GM23338 (cell line): ENCODE data around the gene CPM. TPM values are rescaled to one million over a fixed set of nuclear protein-coding genes. Genes with fewer than 3 reads are reported as not detected.
A peak's percentile ranks its signal among the peaks of the same experiment; 100 is the strongest.
"Not testable (repeated sequence)": the region's sequence is repeated elsewhere in the genome, so short reads cannot be mapped to it uniquely, and the experiment has no call there.

Experiments
- ATAC-seq: fragments of 200-7000 bp; cut with Tn5 transposase; 3 replicates; pipeline ENCODE4 v1.9.1; 2020
- DNase-seq: peaks from one replicate; pipeline ENCODE4 v3.0.0-alpha.2; 2015; ENCODE audit warnings: low spot score
- H2AFZ ChIP-seq: fragments of 200-600 bp; sonication (generic); 2 replicates; pipeline ENCODE4 v1.8.0; 2016; ENCODE audit warnings: antibody characterized with exemption, mild to moderate bottlenecking, moderate library complexity
- H3F3A ChIP-seq: fragments of 200-600 bp; sonication (generic); replicated peaks from 2 replicates; pipeline ENCODE4 v1.8.0; 2017; ENCODE audit warnings: antibody characterized with exemption, mixed run types, low read depth
- H3K27ac ChIP-seq: fragments of 200-600 bp; sonication (generic); 2 replicates; pipeline ENCODE4 v1.6.1; 2016; ENCODE audit warnings: low read depth
- H3K27me3 ChIP-seq: fragments of 200-600 bp; sonication (generic); 2 replicates; pipeline ENCODE4 v1.8.0; 2016; ENCODE audit warnings: mild to moderate bottlenecking, mixed run types, moderate library complexity; ENCODE audit not compliant: insufficient read depth
- H3K36me3 ChIP-seq: fragments of 200-600 bp; sonication (generic); 2 replicates; pipeline ENCODE4 v1.8.0; 2016; ENCODE audit warnings: mild to moderate bottlenecking; ENCODE audit not compliant: insufficient read depth
- H3K4me1 ChIP-seq: fragments of 200-600 bp; sonication (generic); 2 replicates; pipeline ENCODE4 v1.8.0; 2016; ENCODE audit warnings: mild to moderate bottlenecking, moderate library complexity; ENCODE audit not compliant: insufficient read depth
- H3K4me2 ChIP-seq: fragments of 200-600 bp; sonication (generic); 2 replicates; pipeline ENCODE4 v1.7.1; 2017; ENCODE audit warnings: mixed run types
- H3K4me3 ChIP-seq: fragments of 200-600 bp; sonication (generic); 2 replicates; pipeline ENCODE4 v1.6.1; 2016; ENCODE audit warnings: mixed run types
- H3K79me2 ChIP-seq: fragments of 200-600 bp; sonication (generic); replicated peaks from 2 replicates; pipeline ENCODE4 v1.8.0; 2017; ENCODE audit warnings: mild to moderate bottlenecking; ENCODE audit not compliant: insufficient read depth
- H3K9me2 ChIP-seq: fragments of 200-600 bp; sonication (generic); 2 replicates; pipeline ENCODE4 v1.8.0; 2017; ENCODE audit not compliant: insufficient read depth
- H4K20me1 ChIP-seq: fragments of 200-600 bp; sonication (generic); replicated peaks from 2 replicates; pipeline ENCODE4 v1.8.0; 2017; ENCODE audit warnings: mild to moderate bottlenecking; ENCODE audit not compliant: insufficient read depth
- H3K27ac Mint-ChIP-seq: 2 replicates; pipeline ENCODE4 v1.8.0; 2020; ENCODE audit warnings: inconsistent platforms, mild to moderate bottlenecking, moderate library complexity, mixed read lengths
- H3K27me3 Mint-ChIP-seq: 3 replicates; pipeline ENCODE4 v1.8.0; 2022; ENCODE audit warnings: low read depth, mild to moderate bottlenecking, moderate library complexity, mixed read lengths, inconsistent platforms; ENCODE audit not compliant: insufficient read depth, poor library complexity
- H3K36me3 Mint-ChIP-seq: 3 replicates; pipeline ENCODE4 v1.8.0; 2021; ENCODE audit warnings: low read depth, mild to moderate bottlenecking, inconsistent platforms, moderate library complexity, mixed read lengths
- H3K4me1 Mint-ChIP-seq: 3 replicates; pipeline ENCODE4 v1.8.0; 2020; ENCODE audit warnings: mild to moderate bottlenecking, inconsistent platforms, mixed read lengths
- H3K4me3 Mint-ChIP-seq: 3 replicates; pipeline ENCODE4 v1.8.0; 2021; ENCODE audit warnings: moderate library complexity, mild to moderate bottlenecking, inconsistent platforms, mixed read lengths
- H3K9me3 Mint-ChIP-seq: 3 replicates; pipeline ENCODE4 v1.8.0; 2020; ENCODE audit warnings: moderate library complexity, mild to moderate bottlenecking, inconsistent platforms, mixed read lengths
- ZNF331 ChIP-seq: fragments of 250-450 bp; sonication (Bioruptor Pico); IDR thresholded peaks from 2 replicates; pipeline ENCODE4 v1.5.0; 2020; ENCODE audit warnings: low read depth, mild to moderate bottlenecking, moderate library complexity
- polyA plus RNA-seq: library from polyadenylated mRNA; unstranded; fragments of >200 nt; fragmentation: Nextera tagmentation; extraction: Ambion mirVana; gene quantifications from 2 replicates; pipeline ENCODE4 v1.2.1, GENCODE V29; 2016
- total RNA-seq: library from RNA; depleted of rRNA; stranded (reverse); fragments of >200 nt; shearing (Covaris generic); gene quantifications from 2 replicates; pipeline ENCODE4 v1.2.3, GENCODE V29; 2014
- TF ChIP-seq, protein P1 (sequence below): IDR thresholded peaks from 2 replicates; pipeline ENCODE4 v1.6.1; 2016; ENCODE audit warnings: antibody characterized with exemption

CPM gene
- total and polyA plus RNA-seq, 2 experiments from 2014 or later = 0.37 to 5.8 TPM

DNA sequence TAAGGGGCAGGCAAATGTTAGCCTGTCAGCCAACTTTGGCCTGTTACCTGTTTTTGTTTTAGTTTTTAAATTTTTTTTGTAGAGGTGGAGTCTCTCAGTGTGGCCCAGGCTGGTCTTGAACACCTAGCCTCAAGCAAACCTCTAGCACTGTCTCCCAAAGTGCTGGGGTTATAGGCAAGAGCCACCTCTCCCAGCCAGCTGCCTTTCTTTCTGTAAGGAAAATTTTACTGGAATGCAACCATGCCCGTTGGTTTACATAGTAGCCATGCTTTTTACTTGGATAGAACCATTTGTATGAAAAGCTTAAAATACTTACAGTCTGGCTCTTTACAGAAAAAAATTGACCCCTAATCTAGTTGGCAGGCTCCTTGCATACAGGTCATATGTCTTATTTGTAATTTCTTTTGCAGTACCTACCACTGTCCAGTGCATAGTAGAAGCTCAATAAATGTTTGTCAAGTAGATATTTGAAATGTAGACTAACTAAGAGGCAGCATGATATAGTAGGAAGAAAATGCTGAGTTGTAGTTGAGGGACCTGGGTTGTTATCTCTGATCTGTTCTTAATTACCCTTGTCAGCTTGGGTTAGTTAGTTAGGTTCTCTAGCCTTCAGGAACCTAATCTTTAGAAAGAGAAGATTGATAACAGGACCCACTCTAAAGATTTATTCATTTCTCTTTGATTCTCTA is 120.3 kb downstream of the CPM start:
- Mint-ChIP-seq H3K36me3 (peaks cover 81% of the 10 kb centered on the region), H3K4me3 (no peak overlapping the region; the same call in 2 of the 3 replicates)
- no peak overlapping the region for H3K4me2 ChIP-seq

DNA sequence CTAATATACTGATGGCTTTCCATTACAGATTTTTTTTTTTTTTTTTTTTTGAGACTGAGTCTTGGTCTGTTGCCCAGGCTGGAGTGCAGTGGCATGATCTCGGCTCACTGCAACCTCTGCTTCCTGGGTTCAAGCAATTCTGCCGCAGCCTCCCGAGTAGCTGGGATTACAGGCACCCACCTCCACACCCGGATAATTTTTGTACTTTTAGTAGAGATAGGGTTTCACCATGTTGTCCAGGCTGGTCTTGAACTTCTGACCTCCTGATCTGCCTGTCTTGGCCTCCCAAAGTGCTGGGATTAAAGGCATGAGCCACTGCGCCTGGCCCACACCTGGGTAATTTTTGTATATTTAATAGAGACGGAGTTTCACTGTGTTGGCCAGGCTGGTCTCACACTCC is 121.4 kb downstream of the CPM start:
- not testable (repeated sequence) for H2AFZ ChIP-seq, H3K9me2 ChIP-seq, H3K27me3 ChIP-seq, H3K4me1 ChIP-seq, H3K27ac ChIP-seq, H3K9me3 Mint-ChIP-seq, ATAC-seq, H3K4me1 Mint-ChIP-seq, H3K27ac Mint-ChIP-seq, DNase-seq
- Mint-ChIP-seq H3K36me3 (peaks cover 72% of the 10 kb centered on the region), H3K27me3 (peaks cover 14% of the 10 kb centered on the region), H3K4me3 (peak overlapping the region; percentile 60; the same call in 1 of the 3 replicates)
- peaks cover 54% of the 10 kb centered on the region for H3K36me3 ChIP-seq
- peaks cover 76% of the 10 kb centered on the region for H3K79me2 ChIP-seq
- peaks cover 31% of the 10 kb centered on the region for H4K20me1 ChIP-seq
- peak overlapping the region; percentile 71 for H3K4me3 ChIP-seq
- peaks cover 15% of the 10 kb centered on the region; the same call in 1 of the 2 replicates for H3F3A ChIP-seq
- 0 out of 2 replicates have a peak overlapping the region, but pooled peaks have one; percentile 63 for H3K4me2 ChIP-seq

More for the DNA sequence above, 120.3 kb downstream of the CPM start:
- Histone ChIP-seq H3K4me3 (no peak overlapping the region), H3K79me2 (peaks cover 81% of the 10 kb centered on the region), H3K4me1 (no peaks in the 10 kb centered on the region; the same call in 1 of the 2 replicates), H4K20me1 (peaks cover 40% of the 10 kb centered on the region), H3K9me2 (no peaks in the 10 kb centered on the region), H2AFZ (no peak overlapping the region), H3K36me3 (peaks cover 63% of the 10 kb centered on the region), H3K27me3 (no peaks in the 10 kb centered on the region), H3F3A (0 out of 2 replicates have a peak, but pooled peaks cover 7% of the 10 kb centered on the region), H3K27ac (peak overlapping the region; percentile 35; the same call in 1 of the 2 replicates)
- Mint-ChIP-seq H3K9me3 (no peaks in the 10 kb centered on the region), H3K27ac (no peak overlapping the region), H3K4me1 (peaks cover 2% of the 10 kb centered on the region), H3K27me3 (peaks cover 10% of the 10 kb centered on the region)
- TF ChIP-seq ZNF331 (CRISPR knock-in tag) = no peak
- TF ChIP-seq, protein P1, sequence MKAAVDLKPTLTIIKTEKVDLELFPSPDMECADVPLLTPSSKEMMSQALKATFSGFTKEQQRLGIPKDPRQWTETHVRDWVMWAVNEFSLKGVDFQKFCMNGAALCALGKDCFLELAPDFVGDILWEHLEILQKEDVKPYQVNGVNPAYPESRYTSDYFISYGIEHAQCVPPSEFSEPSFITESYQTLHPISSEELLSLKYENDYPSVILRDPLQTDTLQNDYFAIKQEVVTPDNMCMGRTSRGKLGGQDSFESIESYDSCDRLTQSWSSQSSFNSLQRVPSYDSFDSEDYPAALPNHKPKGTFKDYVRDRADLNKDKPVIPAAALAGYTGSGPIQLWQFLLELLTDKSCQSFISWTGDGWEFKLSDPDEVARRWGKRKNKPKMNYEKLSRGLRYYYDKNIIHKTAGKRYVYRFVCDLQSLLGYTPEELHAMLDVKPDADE = no peak
- ATAC-seq (no peak), DNase-seq (no peak)

DNA sequence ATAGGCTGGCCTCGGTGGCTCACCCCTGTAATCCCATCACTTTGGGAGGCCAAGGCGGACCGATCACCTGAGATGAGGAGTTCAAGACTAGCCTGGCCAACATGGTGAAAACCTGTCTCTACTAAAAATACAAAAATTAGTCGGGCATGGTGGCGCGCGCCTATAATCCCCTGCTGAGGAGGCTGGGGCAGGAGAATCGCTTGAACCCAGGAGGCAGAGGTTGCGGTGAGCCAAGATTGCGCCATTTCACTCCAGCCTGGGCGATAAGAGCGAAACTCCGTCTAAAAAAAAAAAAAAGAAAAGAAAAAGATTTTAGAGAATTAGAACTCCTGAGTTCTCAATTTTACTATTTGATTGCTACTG is 123.0 kb downstream of the CPM start:
- H3K36me3 ChIP-seq = peaks cover 39% of the 10 kb centered on the region
- Mint-ChIP-seq H3K27me3 (peaks cover 14% of the 10 kb centered on the region), H3K4me3 (peak overlapping the region; percentile 97), H3K36me3 (peaks cover 59% of the 10 kb centered on the region), H3K4me1 (peaks cover 19% of the 10 kb centered on the region)
- H3K79me2 ChIP-seq = peaks cover 63% of the 10 kb centered on the region
- DNase-seq, H3K27me3 ChIP-seq, ATAC-seq, H2AFZ ChIP-seq, H3K9me2 ChIP-seq, H3K9me3 Mint-ChIP-seq, H3K27ac ChIP-seq, H3K27ac Mint-ChIP-seq: not testable (repeated sequence)
- H3K4me2 ChIP-seq = peak overlapping the region; percentile 78
- peaks cover 16% of the 10 kb centered on the region; the same call in 1 of the 2 replicates for H3F3A ChIP-seq
- H3K4me1 ChIP-seq = peaks cover 18% of the 10 kb centered on the region
- peaks cover 29% of the 10 kb centered on the region for H4K20me1 ChIP-seq
- peak overlapping the region; percentile 71 for H3K4me3 ChIP-seq
